ENCODE results near the gene TMEM115. TPM values are rescaled to one million over a fixed set of nuclear protein-coding genes. Genes with fewer than 3 reads are reported as not detected.

Gene TMEM115
- total and polyA plus RNA-seq, 9 of the 15 experiments (the other 6 are each of a cell fraction or from before 2014, with no cell fraction given): 1.6 to 26.9 (median 14.1) TPM

DNA sequence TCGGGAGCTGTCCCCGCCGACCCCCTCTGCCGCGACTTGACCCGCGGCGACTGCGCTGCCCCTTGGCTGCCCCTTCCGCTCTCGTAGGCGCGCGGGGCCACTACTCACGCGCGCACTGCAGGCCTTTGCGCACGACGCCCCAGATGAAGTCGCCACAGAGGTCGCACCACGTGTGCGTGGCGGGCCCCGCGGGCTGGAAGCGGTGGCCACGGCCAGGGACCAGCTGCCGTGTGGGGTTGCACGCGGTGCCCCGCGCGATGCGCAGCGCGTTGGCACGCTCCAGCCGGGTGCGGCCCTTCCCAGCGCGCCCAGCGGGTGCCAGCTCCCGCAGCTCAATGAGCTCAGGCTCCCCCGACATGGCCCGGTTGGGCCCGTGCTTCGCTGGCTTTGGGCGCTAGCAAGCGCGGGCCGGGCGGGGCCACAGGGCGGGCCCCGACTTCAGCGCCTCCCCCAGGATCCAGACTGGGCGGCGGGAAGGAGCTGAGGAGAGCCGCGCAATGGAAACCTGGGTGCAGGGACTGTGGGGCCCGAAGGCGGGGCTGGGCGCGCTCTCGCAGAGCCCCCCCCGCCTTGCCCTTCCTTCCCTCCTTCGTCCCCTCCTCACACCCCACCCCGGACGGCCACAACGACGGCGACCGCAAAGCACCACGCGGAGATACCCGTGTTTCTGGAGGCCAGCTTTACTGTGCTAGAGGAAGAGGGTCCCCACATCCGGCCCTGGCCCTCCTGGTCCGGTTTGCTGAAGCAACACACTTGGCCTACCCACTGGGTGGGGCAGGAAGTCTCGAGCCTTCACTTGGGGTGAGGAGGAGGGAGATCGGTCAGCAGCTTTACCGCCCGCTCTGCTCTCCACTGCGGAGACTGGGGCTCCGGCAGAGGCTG, 18.6 kb downstream of the TMEM115 start, which contains the start of gene RASSF1 (continued):
- TF ChIP-seq PHF20 (IDR thresholded peaks at IDR 0.05; ENCODE audit: partially characterized antibody) (no peak), NUFIP1 (IDR thresholded peaks at IDR 0.05; ENCODE audit: partially characterized antibody) (no peak), SNRNP70 (optimal IDR thresholded peaks at IDR 0.05; ENCODE audit: low read depth, low read length) (no peak), CCNT2 (IDR thresholded peaks at IDR 0.05; ENCODE audit: borderline replicate concordance, extremely low read depth, insufficient read length, low read depth, low read length) (peak; percentile 41), ZNF121 (CRISPR knock-in tag; conservative IDR thresholded peaks at IDR 0.05) (no peak), GABPA (tag; conservative IDR thresholded peaks at IDR 0.05; ENCODE audit: low read depth) (peak; percentile 69), ZNF263 (CRISPR knock-in tag; IDR thresholded peaks at IDR 0.05; ENCODE audit: borderline replicate concordance) (peak; percentile 95), MED1 (CRISPR knock-in tag; IDR thresholded peaks at IDR 0.05; ENCODE audit: borderline replicate concordance) (no peak), CBFB (CRISPR knock-in tag; IDR thresholded peaks at IDR 0.05) (no peak), NR2F6 (CRISPR knock-in tag; IDR thresholded peaks at IDR 0.05) (no peak), MAZ (CRISPR knock-in tag; conservative IDR thresholded peaks at IDR 0.05 in 1 of 2, IDR thresholded peaks at IDR 0.05 in 1 of 2) (peak; percentile 55 to 63; a peak in 3 of 4 replicates), TAF1 (IDR thresholded peaks at IDR 0.05; ENCODE audit: control insufficient read depth, extremely low read depth, insufficient read depth, low read length, severe bottlenecking) (no peak), ZNF75A (CRISPR knock-in tag; IDR thresholded peaks at IDR 0.05) (no peak), CHD1 (IDR thresholded peaks at IDR 0.05; ENCODE audit: low read length) (peak; percentile 73), CXXC5 (CRISPR knock-in tag; IDR thresholded peaks at IDR 0.05) (peak; percentile 34; the same call in 1 of the 2 replicates), ZZZ3 (IDR thresholded peaks at IDR 0.05) (no peak), POLR2G (IDR thresholded peaks at IDR 0.05; ENCODE audit: low read depth, low read length) (peak; percentile 88), ZSCAN32 (CRISPR knock-in tag; IDR thresholded peaks at IDR 0.05) (no peak), FOS (IDR thresholded peaks at IDR 0.05; ENCODE audit: extremely low read depth, insufficient read length) (no peak), SAFB2 (IDR thresholded peaks at IDR 0.05; ENCODE audit: borderline replicate concordance, low read depth, low read length, severe bottlenecking) (no peak), ZNF174 (CRISPR knock-in tag; IDR thresholded peaks at IDR 0.05) (no peak), LARP7 (IDR thresholded peaks at IDR 0.05) (no peak)
- TF ChIP-seq, protein P1, sequence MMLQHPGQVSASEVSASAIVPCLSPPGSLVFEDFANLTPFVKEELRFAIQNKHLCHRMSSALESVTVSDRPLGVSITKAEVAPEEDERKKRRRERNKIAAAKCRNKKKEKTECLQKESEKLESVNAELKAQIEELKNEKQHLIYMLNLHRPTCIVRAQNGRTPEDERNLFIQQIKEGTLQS (IDR thresholded peaks at IDR 0.05): no peak
- TF ChIP-seq, protein P1 (CRISPR knock-in tag; conservative IDR thresholded peaks at IDR 0.05): no peak
- TF ChIP-seq, protein P2, sequence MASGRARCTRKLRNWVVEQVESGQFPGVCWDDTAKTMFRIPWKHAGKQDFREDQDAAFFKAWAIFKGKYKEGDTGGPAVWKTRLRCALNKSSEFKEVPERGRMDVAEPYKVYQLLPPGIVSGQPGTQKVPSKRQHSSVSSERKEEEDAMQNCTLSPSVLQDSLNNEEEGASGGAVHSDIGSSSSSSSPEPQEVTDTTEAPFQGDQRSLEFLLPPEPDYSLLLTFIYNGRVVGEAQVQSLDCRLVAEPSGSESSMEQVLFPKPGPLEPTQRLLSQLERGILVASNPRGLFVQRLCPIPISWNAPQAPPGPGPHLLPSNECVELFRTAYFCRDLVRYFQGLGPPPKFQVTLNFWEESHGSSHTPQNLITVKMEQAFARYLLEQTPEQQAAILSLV (tag; IDR thresholded peaks at IDR 0.05): no peak
- TF ChIP-seq, protein P3, sequence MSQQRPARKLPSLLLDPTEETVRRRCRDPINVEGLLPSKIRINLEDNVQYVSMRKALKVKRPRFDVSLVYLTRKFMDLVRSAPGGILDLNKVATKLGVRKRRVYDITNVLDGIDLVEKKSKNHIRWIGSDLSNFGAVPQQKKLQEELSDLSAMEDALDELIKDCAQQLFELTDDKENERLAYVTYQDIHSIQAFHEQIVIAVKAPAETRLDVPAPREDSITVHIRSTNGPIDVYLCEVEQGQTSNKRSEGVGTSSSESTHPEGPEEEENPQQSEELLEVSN (IDR thresholded peaks at IDR 0.05; ENCODE audit: borderline replicate concordance in 1 of 2, extremely low read depth in 1 of 2, insufficient read depth in 1 of 2, insufficient read length in 1 of 2, low read depth in 1 of 2, low read length in 1 of 2, poor library complexity in 1 of 2, severe bottlenecking in 1 of 2): peak; percentile 48 to 49
